ENCODE data around the gene ALDH1A2. TPM values are rescaled to one million over a fixed set of nuclear protein-coding genes. Genes with fewer than 3 reads are reported as not detected.
"Not testable (repeated sequence)": the region's sequence is repeated elsewhere in the genome, so short reads cannot be mapped to it uniquely, and the experiment has no call there.

ALDH1A2 gene
- 0.78 TPM in 1 of 2 replicates, not detected in the other for total RNA-seq (2014; rRNA removed; shearing (Covaris generic))

GRCh38 chr15:58065445-58066041 is at the start of gene ALDH1A2:
Gene ALDH1A2 (minus strand): TSS chr15:58065711. CDS start chr15:58065650, 61 bp downstream.
- DNase-seq (ENCODE audit: low read depth) = no peak

- DNase-seq (ENCODE audit: low read depth) = no peak
Observed at GRCh38 chr15:58114812-58115211, 49.3 kb upstream of the ALDH1A2 start.

GRCh38 chr15:58114388-58114787 is 48.9 kb upstream of the ALDH1A2 start:
- no peak for DNase-seq (ENCODE audit: low read depth)

- DNase-seq (ENCODE audit: low read depth) = not testable (repeated sequence)
Observed at GRCh38 chr15:58113358-58113757, 47.8 kb upstream of the ALDH1A2 start.

- no peak for DNase-seq (ENCODE audit: low read depth)
Observed at GRCh38 chr15:58111718-58112104, 46.2 kb upstream of the ALDH1A2 start.

- no peak for DNase-seq (ENCODE audit: low read depth)
Observed at GRCh38 chr15:58110999-58111717, 45.6 kb upstream of the ALDH1A2 start.

GRCh38 chr15:58109419-58109818 is 43.9 kb upstream of the ALDH1A2 start:
- DNase-seq (ENCODE audit: low read depth) = no peak

- DNase-seq (ENCODE audit: low read depth) = no peak
Observed at GRCh38 chr15:58108117-58108516, 42.6 kb upstream of the ALDH1A2 start.

- DNase-seq (ENCODE audit: low read depth) = no peak
Observed at GRCh38 chr15:58103482-58103881, 38.0 kb upstream of the ALDH1A2 start.

- no peak for DNase-seq (ENCODE audit: low read depth)
Observed at GRCh38 chr15:58096529-58097084, 31.1 kb upstream of the ALDH1A2 start.

- no peak for DNase-seq (ENCODE audit: low read depth)
Observed at GRCh38 chr15:58095415-58095814, 29.9 kb upstream of the ALDH1A2 start.

GRCh38 chr15:58087871-58088270 is 22.4 kb upstream of the ALDH1A2 start:
- no peak for DNase-seq (ENCODE audit: low read depth)

- no peak for DNase-seq (ENCODE audit: low read depth)
Observed at GRCh38 chr15:58086491-58086890, 21.0 kb upstream of the ALDH1A2 start.

- DNase-seq (ENCODE audit: low read depth) = no peak
Observed at GRCh38 chr15:58083526-58083925, 18.0 kb upstream of the ALDH1A2 start.

- no peak for DNase-seq (ENCODE audit: low read depth)
Observed at GRCh38 chr15:58081891-58082290, 16.4 kb upstream of the ALDH1A2 start.

- no peak for DNase-seq (ENCODE audit: low read depth)
Observed at GRCh38 chr15:58081456-58081855, 15.9 kb upstream of the ALDH1A2 start.

- DNase-seq (ENCODE audit: low read depth) = not testable (repeated sequence)
Observed at GRCh38 chr15:58080959-58081358, 15.4 kb upstream of the ALDH1A2 start.

GRCh38 chr15:58080398-58080797 is 14.9 kb upstream of the ALDH1A2 start:
- no peak for DNase-seq (ENCODE audit: low read depth)

GRCh38 chr15:58078591-58078990 is 13.1 kb upstream of the ALDH1A2 start:
- DNase-seq (ENCODE audit: low read depth) = peak; percentile 9

GRCh38 chr15:58077427-58077826 is 11.9 kb upstream of the ALDH1A2 start:
- no peak for DNase-seq (ENCODE audit: low read depth)

- no peak for DNase-seq (ENCODE audit: low read depth)
Observed at GRCh38 chr15:58074452-58074851, 8.9 kb upstream of the ALDH1A2 start.

GRCh38 chr15:58070801-58071418 is 5.4 kb upstream of the ALDH1A2 start:
- DNase-seq (ENCODE audit: low read depth) = peak; percentile 56

- no peak for DNase-seq (ENCODE audit: low read depth)
Observed at GRCh38 chr15:58069008-58069407, 3.5 kb upstream of the ALDH1A2 start.
